Measurements from ENCODE around the gene NHSL2.
A peak's percentile ranks its signal among the peaks of the same experiment; 100 is the strongest.
"Not testable (repeated sequence)": the region's sequence is repeated elsewhere in the genome, so short reads cannot be mapped to it uniquely, and the experiment has no call there.

NHSL2 gene

GRCh38 chrX:72142094-72142793 is 231.6 kb downstream of the NHSL2 start:
- no peak overlapping the region for H3K27ac ChIP-seq
- no peak for DNase-seq (ENCODE audit: low read depth, low spot score)

GRCh38 chrX:72142794-72143608 is 232.4 kb downstream of the NHSL2 start:
- H3K27ac ChIP-seq = no peak overlapping the region
- DNase-seq (ENCODE audit: low read depth, low spot score) = no peak

GRCh38 chrX:72143609-72143907 is 232.9 kb downstream of the NHSL2 start:
- DNase-seq (ENCODE audit: low read depth, low spot score) = no peak
- H3K27ac ChIP-seq = no peak overlapping the region

GRCh38 chrX:72145181-72145580 is 234.5 kb downstream of the NHSL2 start:
- no peak for DNase-seq (ENCODE audit: low read depth, low spot score)
- H3K27ac ChIP-seq = no peak overlapping the region

- no peak for DNase-seq (ENCODE audit: low read depth, low spot score)
- H3K27ac ChIP-seq = no peak overlapping the region
Measured at GRCh38 chrX:72146527-72146926, 235.9 kb downstream of the NHSL2 start.

- no peak for DNase-seq (ENCODE audit: low read depth, low spot score)
- no peak overlapping the region for H3K27ac ChIP-seq
Measured at GRCh38 chrX:72158773-72159172, 248.1 kb downstream of the NHSL2 start.

GRCh38 chrX:72159769-72160168 is 249.1 kb downstream of the NHSL2 start:
- DNase-seq (ENCODE audit: low read depth, low spot score) = no peak
- H3K27ac ChIP-seq = no peak overlapping the region

- H3K27ac ChIP-seq = no peak overlapping the region
- DNase-seq (ENCODE audit: low read depth, low spot score) = no peak
Measured at GRCh38 chrX:72165551-72165950, 254.9 kb downstream of the NHSL2 start.

GRCh38 chrX:72169008-72169728 is 258.5 kb downstream of the NHSL2 start:
- no peak for DNase-seq (ENCODE audit: low read depth, low spot score)
- no peak overlapping the region for H3K27ac ChIP-seq

- not testable (repeated sequence) for DNase-seq (ENCODE audit: low read depth, low spot score); H3K27ac ChIP-seq
Measured at GRCh38 chrX:72176289-72176688, 265.6 kb downstream of the NHSL2 start.

- no peak overlapping the region for H3K27ac ChIP-seq
- DNase-seq (ENCODE audit: low read depth, low spot score) = no peak
Measured at GRCh38 chrX:72176981-72177380, 266.3 kb downstream of the NHSL2 start.

GRCh38 chrX:72180539-72180938 is 269.9 kb downstream of the NHSL2 start:
- peak overlapping the region; percentile 67 for H3K27ac ChIP-seq
- no peak for DNase-seq (ENCODE audit: low read depth, low spot score)

- peak; percentile 80 for DNase-seq (ENCODE audit: low read depth, low spot score)
- peak within 1 kb of the TSS; percentile 67 for H3K27ac ChIP-seq
Measured at GRCh38 chrX:72181178-72182125, 270.8 kb downstream of the NHSL2 start, which contains the start of gene PIN4. TSS of gene PIN4 (plus strand) at chrX:72181757. CDS start at chrX:72181786, 29 bp downstream.

GRCh38 chrX:72182924-72183323 is 272.3 kb downstream of the NHSL2 start:
- H3K27ac ChIP-seq = no peak overlapping the region
- no peak for DNase-seq (ENCODE audit: low read depth, low spot score)

GRCh38 chrX:72201836-72202536 is 291.3 kb downstream of the NHSL2 start:
- H3K27ac ChIP-seq = peak overlapping the region; percentile 93
- DNase-seq (ENCODE audit: low read depth, low spot score) = no peak
